Psoas muscle (tissue), 8 donors: Measurements from ENCODE around the gene NNT. TPM values are rescaled to one million over a fixed set of nuclear protein-coding genes. Genes with fewer than 3 reads are reported as not detected.
A peak's percentile ranks its signal among the peaks of the same experiment; 100 is the strongest.

Experiments
- ATAC-seq, 4 donors: fragments of 200-7000 bp; cut with Tn5 transposase; one replicate each; pipeline ENCODE4 v1.9.1; 2020; ENCODE audit warnings: moderate library complexity in 3 of 4, mild to moderate bottlenecking in 2 of 4
- DNase-seq, 2 donors: peaks; one replicate each; pipeline ENCODE4 v3.0.0-alpha.2; 2020
- H3K27ac ChIP-seq: fragments of 200-600 bp; one replicate; pipeline ENCODE4 v1.8.0; 2022
- H3K27me3 ChIP-seq, 3 donors: fragments of 200-600 bp in 1 of 3; one replicate each; pipeline versions ENCODE4 v1.6.1 to v1.8.0; 2013 to 2022; ENCODE audit warnings: low read length in 2 of 3, mild to moderate bottlenecking in 2 of 3, moderate library complexity in 1 of 3; ENCODE audit not compliant: insufficient read depth in 3 of 3
- H3K36me3 ChIP-seq, 2 donors: fragments of 200-600 bp in 1 of 2; one replicate each; pipeline versions ENCODE4 v1.6.1 to v1.8.0; 2013 to 2022; ENCODE audit warnings: low read depth in 1 of 2, mild to moderate bottlenecking in 1 of 2, moderate library complexity in 1 of 2; ENCODE audit not compliant: insufficient read depth in 1 of 2
- H3K4me1 ChIP-seq: fragments of 200-600 bp; one replicate; pipeline ENCODE4 v1.8.0; 2022
- H3K4me3 ChIP-seq: fragments of 200-600 bp; one replicate; pipeline ENCODE4 v1.8.0; 2022; ENCODE audit warnings: mild to moderate bottlenecking
- H3K9me3 ChIP-seq: fragments of 200-600 bp; one replicate; pipeline ENCODE4 v1.8.0; 2022
- CTCF ChIP-seq: fragments of 200-600 bp; IDR thresholded peaks from one replicate; pipeline ENCODE4 v1.8.0; 2022; ENCODE audit warnings: antibody characterized with exemption
- WGBS, 3 donors: extraction: QIAGEN DNeasy Blood & Tissue Kit; methylation state at CpG; one replicate each; pipeline versions ENCODE4 v1.1.6 to v1.1.7; 2013; 5-methylcytosine and 5-hydroxymethylcytosine counted together
- intact Hi-C, 2 donors: fragments of 100-400 bp; cut with DNase I; formaldehyde crosslinking; loops; one replicate each; pipeline versions ENCODE4 v1.11.0 to v1.14.2; 2022
- polyA plus RNA-seq, 3 donors: library from polyadenylated mRNA; stranded (reverse); fragments of 200-250 nt; gene quantifications; one replicate each; pipeline ENCODE4 v1.2.3, GENCODE V29; 2013
- total RNA-seq, 4 donors: library from RNA; stranded (reverse); fragmentation: NEBNext Ultra II Directional in 2 of 4; extraction: Animal tissue kit (Norgen Biotek cat#: 25700) in 2 of 4; gene quantifications; one replicate each; pipeline versions ENCODE4 v1.2.1 to v1.2.4, GENCODE V29; 2021 to 2023
- donor health status: healthy with polysubstance abuse.
- donor health status: DM: no; HTN: no; CAD: no; lungs with moderate emphysema.
- donor health status: Bipolar disorder and iron deficiency.
- donor health status: healthy.
- donor health status: DM: yes; HTN: yes; CAD: no.
- donor health status: DM: no; HTN: no; CAD: no.
- donor health status: DM: no; HTN: no; CAD: no.
- donor health status: DM: yes; HTN: yes; CAD: no.

The NNT gene
- total and polyA plus RNA-seq, 7 donors: 108 to 442 (median 216) TPM

GRCh38 chr5:43647789-43648188, 44.8 kb downstream of the NNT start:
- DNase-seq (no peak), ATAC-seq (no peak)
- Histone ChIP-seq H3K36me3 (peaks cover 2 to 89% of the 10 kb centered on the region in 2 donors), H3K27me3 (no peaks in the 10 kb centered on the region), H3K4me1 (peaks cover 7% of the 10 kb centered on the region), H3K4me3 (no peak overlapping the region), H3K27ac (no peak overlapping the region), H3K9me3 (no peaks in the 10 kb centered on the region)
- intact Hi-C loops: no loop called here
- TF ChIP-seq CTCF: no peak

- Histone ChIP-seq H3K27me3 (no peaks in the 10 kb centered on the region), H3K4me3 (no peak overlapping the region), H3K9me3 (no peaks in the 10 kb centered on the region), H3K36me3 (peaks cover 2 to 95% of the 10 kb centered on the region in 2 donors), H3K27ac (no peak overlapping the region), H3K4me1 (peaks cover 7% of the 10 kb centered on the region)
- WGBS, 3 donors: 79 to 83% (median 82%) methylated on average over 2 of the region's 2 CpGs
- DNase-seq (peak in 1 of 2 donors; percentile 49), ATAC-seq (no peak)
- intact Hi-C loops: no loop called here
- no peak for TF ChIP-seq CTCF
Observed at GRCh38 chr5:43648499-43649124, 45.6 kb downstream of the NNT start.

- TF ChIP-seq CTCF: no peak
- Histone ChIP-seq H3K27me3 (no peaks in the 10 kb centered on the region), H3K36me3 (peaks cover 2 to 99% of the 10 kb centered on the region in 2 donors), H3K9me3 (no peaks in the 10 kb centered on the region), H3K4me3 (no peak overlapping the region), H3K27ac (no peak overlapping the region), H3K4me1 (peaks cover 7% of the 10 kb centered on the region)
- intact Hi-C loops: no loop called here
- 75 to 81% (median 77%) methylated on average over 2 of the region's 2 CpGs for WGBS, 3 donors
- no peak for DNase-seq
- peak in 2 of 4 donors; percentile 15 to 35 for ATAC-seq
Observed at GRCh38 chr5:43649256-43649655, 46.3 kb downstream of the NNT start.

GRCh38 chr5:43652537-43653302, 49.7 kb downstream of the NNT start:
- Histone ChIP-seq H3K9me3 (no peaks in the 10 kb centered on the region), H3K27ac (peak overlapping the region; percentile 60), H3K36me3 (peaks cover 5 to 95% of the 10 kb centered on the region in 2 donors), H3K4me1 (peaks cover 7% of the 10 kb centered on the region), H3K4me3 (no peak overlapping the region), H3K27me3 (no peaks in the 10 kb centered on the region)
- intact Hi-C loops: no loop called here
- TF ChIP-seq CTCF: no peak
- WGBS, 3 donors: 33 to 53% (median 34%) methylated on average over 6 of the region's 6 CpGs
- ATAC-seq: peak in 2 of 4 donors; percentile 74 to 82
- DNase-seq: peak in 1 of 2 donors; percentile 51
